Measurements from ENCODE around the gene EPHA2. TPM values are rescaled to one million over a fixed set of nuclear protein-coding genes. Genes with fewer than 3 reads are reported as not detected.

Gene EPHA2
- total and polyA plus RNA-seq, 3 donors from 2014 or later: 5.1 to 14.1 (median 5.7) TPM

DNA sequence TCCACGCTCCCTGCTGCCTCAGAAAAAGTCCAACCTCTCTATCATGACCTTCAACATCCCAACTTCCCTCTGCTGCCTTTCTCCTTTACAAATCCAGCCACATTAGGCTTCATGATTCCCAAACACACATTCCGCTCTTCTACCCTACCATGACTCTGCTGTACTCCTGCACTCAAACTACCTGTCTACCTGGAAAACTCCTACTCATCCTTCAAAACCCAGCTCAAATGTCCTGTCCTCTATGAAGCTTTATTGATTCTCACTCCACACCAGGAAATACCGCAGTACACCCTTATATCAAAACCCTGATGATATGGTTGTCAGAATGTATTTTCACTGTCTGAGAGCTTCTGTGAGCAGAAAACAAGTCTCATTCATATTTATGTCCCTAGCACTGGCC, 47.7 kb upstream of the EPHA2 start:
- TF ChIP-seq, protein P1, sequence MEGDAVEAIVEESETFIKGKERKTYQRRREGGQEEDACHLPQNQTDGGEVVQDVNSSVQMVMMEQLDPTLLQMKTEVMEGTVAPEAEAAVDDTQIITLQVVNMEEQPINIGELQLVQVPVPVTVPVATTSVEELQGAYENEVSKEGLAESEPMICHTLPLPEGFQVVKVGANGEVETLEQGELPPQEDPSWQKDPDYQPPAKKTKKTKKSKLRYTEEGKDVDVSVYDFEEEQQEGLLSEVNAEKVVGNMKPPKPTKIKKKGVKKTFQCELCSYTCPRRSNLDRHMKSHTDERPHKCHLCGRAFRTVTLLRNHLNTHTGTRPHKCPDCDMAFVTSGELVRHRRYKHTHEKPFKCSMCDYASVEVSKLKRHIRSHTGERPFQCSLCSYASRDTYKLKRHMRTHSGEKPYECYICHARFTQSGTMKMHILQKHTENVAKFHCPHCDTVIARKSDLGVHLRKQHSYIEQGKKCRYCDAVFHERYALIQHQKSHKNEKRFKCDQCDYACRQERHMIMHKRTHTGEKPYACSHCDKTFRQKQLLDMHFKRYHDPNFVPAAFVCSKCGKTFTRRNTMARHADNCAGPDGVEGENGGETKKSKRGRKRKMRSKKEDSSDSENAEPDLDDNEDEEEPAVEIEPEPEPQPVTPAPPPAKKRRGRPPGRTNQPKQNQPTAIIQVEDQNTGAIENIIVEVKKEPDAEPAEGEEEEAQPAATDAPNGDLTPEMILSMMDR (IDR thresholded peaks at IDR 0.05): no peak
- no peak for TF ChIP-seq POLR2A (IDR thresholded peaks at IDR 0.05)
- intact Hi-C loops (cut with DNase I; ENCODE audit: low total_unique reads): no loop called here
- H3K36me3 ChIP-seq (ENCODE audit: low read depth, missing control alignments): no peaks in the 10 kb centered on the region
- no peaks in the 10 kb centered on the region for H3K9me3 ChIP-seq
- 65 to 69% methylated on average over 3 of the region's 3 CpGs for WGBS, 2 donors
- no peak overlapping the region for H3K4me3 ChIP-seq
- H3K27ac ChIP-seq: no peak overlapping the region
- no peaks in the 10 kb centered on the region for H3K27me3 ChIP-seq
- DNase-seq: no peak
- peaks cover 10% of the 10 kb centered on the region for H3K4me1 ChIP-seq

DNA sequence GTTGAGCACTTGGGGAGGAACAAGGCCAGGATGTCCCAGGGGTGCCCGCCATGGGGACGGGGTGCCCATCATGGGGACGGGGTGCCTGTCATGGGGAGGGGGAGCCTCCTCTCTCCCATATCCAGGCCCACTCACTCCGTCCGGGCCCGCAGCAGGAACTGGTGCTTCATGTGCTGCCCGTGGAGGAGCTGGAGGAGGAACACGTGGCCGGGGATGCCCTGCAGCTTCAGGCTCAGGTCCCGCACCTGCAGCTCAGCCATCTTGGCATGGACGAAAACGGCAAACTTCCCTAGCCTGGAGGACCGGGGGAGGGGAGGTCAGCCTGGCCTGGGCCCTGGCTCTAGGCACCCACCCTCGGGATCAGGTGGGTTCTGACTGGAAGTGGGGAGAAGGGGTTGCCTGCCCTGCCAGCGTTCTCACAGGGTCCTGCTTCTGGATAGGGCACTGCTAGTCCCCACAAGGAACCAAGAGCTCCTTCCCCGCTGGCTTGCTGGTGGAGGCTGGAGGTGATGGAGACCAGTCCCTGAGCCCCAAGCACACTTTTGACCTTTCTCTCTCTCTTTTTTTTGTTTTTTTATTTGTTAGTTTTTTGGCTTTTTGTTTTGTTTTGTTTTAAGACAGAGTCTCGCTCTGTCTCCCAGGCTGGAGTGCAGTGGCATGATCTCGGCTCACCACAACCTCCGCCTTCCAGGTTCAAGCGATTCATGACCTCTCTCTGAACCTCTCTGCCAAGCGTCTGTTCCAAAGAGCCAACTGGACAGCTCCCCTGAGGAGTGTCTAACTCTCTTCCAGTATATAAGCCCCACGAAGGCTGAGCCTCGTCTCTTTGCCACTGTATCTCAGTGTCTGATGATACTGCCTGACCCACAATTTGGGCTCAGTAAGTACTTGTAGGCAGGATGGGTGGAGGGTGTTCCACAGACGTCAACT, 46.7 kb upstream of the EPHA2 start:
- Histone ChIP-seq H3K27me3 (no peaks in the 10 kb centered on the region), H3K36me3 (ENCODE audit: low read depth, missing control alignments) (no peaks in the 10 kb centered on the region), H3K4me3 (no peak overlapping the region), H3K9me3 (no peaks in the 10 kb centered on the region), H3K27ac (no peak overlapping the region), H3K4me1 (peaks cover 9% of the 10 kb centered on the region)
- TF ChIP-seq POLR2A (IDR thresholded peaks at IDR 0.05): no peak
- TF ChIP-seq, protein P1 (IDR thresholded peaks at IDR 0.05): no peak
- DNase-seq: no peak
- WGBS, 2 donors: 87 to 89% methylated on average over 23 of the region's 24 CpGs
- intact Hi-C loops (cut with DNase I; ENCODE audit: low total_unique reads): no loop called here

- H3K4me3 ChIP-seq: no peak overlapping the region
- no peaks in the 10 kb centered on the region for H3K9me3 ChIP-seq
- no peak overlapping the region for H3K27ac ChIP-seq
- H3K4me1 ChIP-seq: no peaks in the 10 kb centered on the region
- no peak for TF ChIP-seq POLR2A (IDR thresholded peaks at IDR 0.05)
- TF ChIP-seq, protein P1 (IDR thresholded peaks at IDR 0.05): no peak
- intact Hi-C loops (cut with DNase I; ENCODE audit: low total_unique reads): no loop called here
- DNase-seq: no peak
- no peaks in the 10 kb centered on the region for H3K36me3 ChIP-seq (ENCODE audit: low read depth, missing control alignments)
- WGBS, 2 donors: 92 to 94% methylated on average over 4 of the region's 4 CpGs
- H3K27me3 ChIP-seq: no peaks in the 10 kb centered on the region
These were observed 43.8 kb upstream of the EPHA2 start for GRCh38 chr1:16199700-16200099.

DNA sequence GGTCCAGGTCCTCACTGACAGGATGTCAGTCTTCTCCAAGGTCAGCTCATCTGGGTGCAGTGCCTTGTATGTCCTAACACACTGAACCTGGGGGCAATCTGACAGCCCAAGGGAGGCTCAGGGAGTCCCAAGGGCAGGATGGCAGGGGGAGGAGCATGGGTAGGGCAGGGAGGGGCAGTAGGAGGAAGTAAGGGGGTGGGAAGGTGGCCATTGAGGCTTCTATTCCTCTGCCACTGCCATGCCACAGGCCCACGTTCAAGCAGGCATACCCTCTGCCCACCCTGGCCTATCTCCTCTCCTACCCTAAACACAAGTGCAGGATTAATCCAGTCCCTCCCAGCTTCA, 43.3 kb upstream of the EPHA2 start:
- TF ChIP-seq POLR2A (IDR thresholded peaks at IDR 0.05): no peak
- TF ChIP-seq, protein P1 (IDR thresholded peaks at IDR 0.05): no peak
- DNase-seq: no peak
- 83 to 100% methylated on average over 1 of the region's 1 CpG for WGBS, 2 donors
- Histone ChIP-seq H3K27ac (no peak overlapping the region), H3K36me3 (ENCODE audit: low read depth, missing control alignments) (no peaks in the 10 kb centered on the region), H3K4me1 (no peaks in the 10 kb centered on the region), H3K27me3 (no peaks in the 10 kb centered on the region), H3K9me3 (no peaks in the 10 kb centered on the region), H3K4me3 (no peak overlapping the region)
- intact Hi-C loops (cut with DNase I; ENCODE audit: low total_unique reads): no loop called here

All from testis (tissue), 3 donors.